COLO668 (cell line): ENCODE results near the gene SLIT3.
"Not testable (repeated sequence)": the region's sequence is repeated elsewhere in the genome, so short reads cannot be mapped to it uniquely, and the experiment has no call there.

Experiments
- DNase-seq: peaks from one replicate; lab custom pipeline; 2025; ENCODE audit not compliant: unreplicated experiment; lab: John Stamatoyannopoulos, UW

Gene SLIT3

DNA sequence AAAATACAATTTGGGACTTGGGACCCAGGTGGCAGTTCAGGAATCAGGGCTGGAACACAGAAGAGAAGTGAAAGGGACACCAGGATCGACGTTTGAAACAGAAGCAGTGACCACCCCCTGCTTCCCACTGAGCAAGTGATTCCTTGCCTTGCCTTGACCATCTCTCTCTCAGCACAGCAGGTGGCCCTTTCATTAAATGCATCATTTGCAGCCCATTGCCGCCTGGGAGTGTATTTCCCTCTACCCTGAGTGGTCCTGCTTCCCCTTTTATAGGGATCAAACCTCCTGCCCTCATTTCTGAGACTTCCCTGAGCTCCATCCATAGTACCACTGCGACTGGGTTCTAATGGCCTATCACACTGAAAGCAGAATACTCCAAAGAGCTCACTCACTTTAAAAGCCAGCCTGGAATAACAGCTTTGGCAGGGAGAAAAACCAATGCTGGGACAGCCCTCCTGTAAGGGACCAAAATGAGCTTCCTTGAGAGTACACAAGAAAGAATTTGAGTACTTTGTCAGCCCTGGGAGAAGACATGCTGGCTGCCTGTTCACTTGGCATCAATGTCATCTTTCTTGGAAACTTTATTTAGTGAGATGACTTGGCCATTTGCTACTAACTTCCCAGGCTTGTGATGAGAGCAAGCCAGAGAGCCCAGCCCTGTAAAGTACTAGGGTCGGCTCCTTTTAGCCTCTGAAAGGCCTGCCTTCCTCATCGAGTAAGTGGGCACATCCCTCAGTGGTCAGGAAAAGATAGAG is 149.7 kb downstream of the SLIT3 start:
- no peak for DNase-seq

DNA sequence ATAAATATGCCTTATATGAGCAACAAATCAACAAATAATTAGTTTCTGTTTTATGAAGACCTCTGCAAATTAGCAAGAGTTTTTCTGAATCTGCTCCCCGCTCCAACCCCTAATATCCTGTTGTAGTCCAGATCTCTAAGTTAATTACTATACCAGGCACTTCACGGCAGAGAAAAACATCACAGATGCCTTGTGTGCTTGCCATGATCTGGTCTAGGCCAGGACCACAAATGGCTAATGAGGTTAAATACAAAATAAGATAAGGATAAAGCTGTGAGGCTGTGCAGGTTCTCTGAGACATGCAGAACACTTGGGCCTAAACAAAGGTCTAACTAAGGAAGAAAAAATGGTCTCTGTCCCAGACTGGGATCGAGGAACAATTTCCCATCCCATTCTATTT is 150.8 kb downstream of the SLIT3 start:
- DNase-seq, result no peak

DNA sequence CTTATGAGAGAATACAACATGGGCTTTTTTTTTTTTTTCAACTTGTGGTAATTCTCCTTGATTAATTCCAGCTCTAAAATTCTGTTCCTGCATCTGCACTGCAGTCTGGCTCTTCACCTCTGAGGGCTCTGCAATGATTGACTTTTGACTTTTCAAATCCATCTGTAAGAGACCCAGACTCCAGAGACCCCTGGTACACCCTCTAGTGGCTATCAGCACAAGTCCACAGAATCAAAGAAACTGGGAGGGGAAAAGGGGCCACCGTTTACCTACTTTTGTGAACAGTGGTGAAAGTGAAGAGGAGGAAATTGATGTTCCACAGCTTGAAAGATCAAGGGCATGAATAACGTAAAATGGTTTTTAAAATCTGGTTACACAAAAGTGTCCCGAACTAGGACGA is 151.6 kb downstream of the SLIT3 start:
- no peak for DNase-seq

DNA sequence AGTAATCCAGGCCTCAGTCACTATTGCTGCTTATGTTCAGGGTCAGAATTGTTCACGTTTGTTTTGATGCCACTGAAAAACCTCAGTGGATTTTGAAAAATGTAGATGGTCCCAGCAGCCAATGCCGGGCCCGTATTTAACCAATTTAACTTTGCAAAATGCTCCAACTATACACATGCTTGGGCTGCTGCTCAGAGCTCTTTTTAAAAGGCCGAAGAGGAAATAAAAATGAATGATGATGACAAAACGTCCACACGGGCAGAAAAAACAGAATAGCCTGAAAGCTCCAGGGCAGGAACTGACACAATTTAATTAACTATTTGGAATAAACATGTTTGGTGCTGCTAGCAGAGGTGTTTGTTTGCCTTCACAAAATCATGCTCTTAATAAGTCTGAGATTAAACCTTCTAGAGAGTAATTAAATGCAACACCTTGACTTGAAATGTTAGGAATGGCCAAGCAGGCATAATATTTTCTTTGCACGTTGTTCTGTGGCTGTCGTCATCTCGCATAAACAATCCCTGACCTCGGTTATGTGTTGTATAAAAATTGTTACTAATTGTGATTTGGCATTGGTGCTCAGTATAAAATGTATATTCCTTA is 152.7 kb downstream of the SLIT3 start:
- DNase-seq, result no peak

DNA sequence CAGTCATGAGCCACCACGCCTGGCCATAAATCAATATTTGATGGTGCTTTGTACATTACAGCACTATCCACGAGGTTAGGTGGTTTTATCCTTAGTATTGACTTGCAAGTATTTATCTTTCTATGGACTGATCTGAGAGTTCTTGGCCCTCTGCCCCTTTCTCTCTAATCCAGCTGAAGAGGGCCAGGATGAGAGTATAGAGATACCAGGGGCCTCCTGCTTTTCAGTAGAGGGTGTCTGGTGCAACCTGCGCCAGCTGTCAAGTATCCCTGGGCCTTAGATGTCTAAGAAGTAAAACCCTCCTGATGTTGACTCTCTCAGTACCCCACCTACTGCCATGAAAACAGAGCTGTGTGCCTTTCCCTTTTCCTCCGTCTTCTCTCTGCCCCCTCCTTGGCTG is 153.4 kb downstream of the SLIT3 start:
- no peak for DNase-seq

DNA sequence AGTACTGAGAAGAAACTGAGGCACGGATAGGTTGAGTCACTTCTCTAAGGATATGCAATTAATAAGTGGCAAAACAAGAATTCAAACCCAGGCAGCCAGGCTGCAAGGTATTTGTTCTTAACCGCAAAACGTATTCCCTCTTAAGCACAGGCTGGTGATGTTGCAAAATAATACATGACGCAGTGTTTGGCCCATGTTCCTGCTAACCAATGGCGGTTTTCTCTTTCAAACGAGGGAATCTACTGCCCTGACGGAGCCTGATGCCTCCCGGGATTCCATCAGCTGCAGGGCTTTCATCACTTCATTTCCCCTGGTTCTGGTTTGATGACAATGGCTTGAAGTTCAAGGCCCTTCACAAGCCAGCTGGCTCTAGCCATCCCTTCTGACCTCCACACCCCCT is 154.8 kb downstream of the SLIT3 start:
- no peak for DNase-seq

DNA sequence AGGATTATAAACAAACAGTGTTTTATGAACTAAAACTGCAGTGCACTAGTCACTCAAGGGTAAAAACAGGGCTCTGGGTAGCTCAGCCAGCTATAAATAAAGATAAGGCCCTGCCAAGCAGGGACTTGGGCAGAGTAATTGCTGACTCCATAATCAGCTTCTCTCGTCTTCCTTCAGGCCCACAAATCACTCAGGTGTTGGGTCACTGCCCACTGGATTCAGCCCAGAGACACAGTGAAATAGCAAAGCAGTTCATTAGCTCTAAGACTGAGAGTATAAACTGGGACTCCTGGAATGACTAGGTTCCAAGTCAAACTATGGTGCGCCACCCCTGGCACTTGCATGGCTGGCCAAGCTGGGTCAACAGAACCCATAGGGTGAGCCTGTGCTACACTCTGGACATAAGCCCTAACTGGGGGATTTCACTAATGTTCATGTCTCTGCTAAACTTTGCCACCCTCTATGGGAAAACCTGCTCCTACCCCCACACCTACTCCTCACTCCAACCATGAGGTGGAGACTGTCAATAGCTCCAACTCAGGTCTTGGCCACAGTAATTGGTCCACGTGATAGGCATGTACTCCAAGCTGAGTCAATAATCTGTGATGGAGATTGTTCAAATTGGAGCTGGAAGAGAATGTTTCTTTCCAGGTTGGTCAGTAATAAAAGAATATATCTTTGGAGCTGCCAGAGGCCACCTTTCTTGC is 158.5 kb downstream of the SLIT3 start:
- DNase-seq, result no peak

DNA sequence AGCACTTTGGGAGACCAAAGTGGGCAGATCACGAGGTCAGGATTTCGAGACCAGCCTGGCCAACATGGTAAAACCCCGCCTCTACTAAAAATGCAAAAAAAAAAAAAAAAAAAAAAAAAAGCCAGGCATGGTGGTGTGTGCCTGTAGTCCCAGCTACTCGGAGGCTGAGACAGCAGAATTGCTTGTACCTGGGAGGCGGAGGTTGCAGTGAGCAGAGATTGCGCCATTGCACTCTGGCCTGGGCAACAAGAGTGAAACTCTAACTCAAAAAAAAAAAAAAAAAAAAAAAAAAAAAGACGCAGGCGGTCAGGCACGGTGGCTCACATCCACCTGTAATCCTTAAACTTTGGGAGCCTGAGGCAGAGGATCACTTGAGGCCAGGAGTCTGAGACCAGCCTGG is 160.7 kb downstream of the SLIT3 start:
- DNase-seq, result not testable (repeated sequence)

DNA sequence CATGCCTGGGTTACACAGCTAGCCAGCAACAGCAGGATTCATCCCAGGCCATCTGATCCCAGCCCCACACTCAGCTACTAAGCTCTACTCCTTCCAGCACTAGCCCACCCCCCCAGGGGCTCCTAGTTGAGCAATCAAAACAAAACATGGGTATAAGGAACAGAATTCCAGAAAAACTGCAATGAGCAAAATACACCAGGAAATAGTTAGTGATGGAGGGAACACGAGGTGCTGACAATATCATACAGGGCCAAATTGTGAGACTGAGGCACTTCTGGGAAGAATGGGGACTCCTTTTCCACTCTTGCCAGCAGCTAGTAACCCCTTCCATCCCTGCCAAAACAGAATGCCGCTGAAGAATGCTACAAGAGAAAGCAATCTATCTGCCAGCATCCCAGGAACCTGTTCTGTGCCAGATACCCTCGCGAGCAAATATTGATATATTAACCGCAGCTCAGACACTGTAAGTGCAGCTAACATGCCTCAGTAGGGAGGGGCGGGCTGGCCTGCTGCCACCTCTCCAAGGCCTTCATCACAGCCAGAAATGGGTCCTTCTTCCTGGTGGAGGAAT is 161.4 kb downstream of the SLIT3 start:
- no peak for DNase-seq

DNA sequence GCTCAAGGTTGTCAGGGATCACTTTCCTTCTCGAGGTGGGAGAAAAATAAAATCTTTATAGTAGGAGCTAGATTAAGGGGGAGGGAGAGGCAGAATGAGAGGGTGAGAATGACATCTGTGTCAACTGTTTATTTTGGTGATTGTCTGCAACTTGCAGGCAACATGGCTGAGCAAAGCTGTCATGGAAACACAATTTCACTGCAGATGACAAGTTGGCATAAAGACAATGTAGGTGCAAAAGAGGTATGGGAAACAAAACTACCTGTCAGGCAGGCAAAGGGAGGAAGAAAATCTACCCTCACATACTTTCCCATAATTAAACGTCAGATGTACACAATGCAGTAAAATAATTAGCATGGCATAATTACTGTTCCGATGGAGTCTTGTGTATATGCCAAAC is 167.4 kb downstream of the SLIT3 start:
- DNase-seq, result no peak

DNA sequence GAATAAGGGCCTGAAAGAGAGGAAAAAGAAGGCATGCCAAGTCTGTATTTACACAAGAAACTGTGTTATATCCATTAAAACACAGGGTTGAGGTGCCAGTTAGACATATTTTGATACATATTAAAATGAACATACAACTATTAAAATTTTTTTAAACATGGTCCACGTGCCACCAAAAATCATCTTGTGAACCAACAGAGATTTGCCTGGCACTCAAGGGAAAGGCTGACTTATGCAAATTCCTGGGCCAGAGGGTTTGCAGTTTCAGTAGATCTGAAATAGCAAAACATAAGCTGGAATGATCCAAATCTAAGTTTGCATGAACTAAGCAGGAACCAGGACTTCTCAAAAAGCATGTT is 168.7 kb downstream of the SLIT3 start:
- no peak for DNase-seq

DNA sequence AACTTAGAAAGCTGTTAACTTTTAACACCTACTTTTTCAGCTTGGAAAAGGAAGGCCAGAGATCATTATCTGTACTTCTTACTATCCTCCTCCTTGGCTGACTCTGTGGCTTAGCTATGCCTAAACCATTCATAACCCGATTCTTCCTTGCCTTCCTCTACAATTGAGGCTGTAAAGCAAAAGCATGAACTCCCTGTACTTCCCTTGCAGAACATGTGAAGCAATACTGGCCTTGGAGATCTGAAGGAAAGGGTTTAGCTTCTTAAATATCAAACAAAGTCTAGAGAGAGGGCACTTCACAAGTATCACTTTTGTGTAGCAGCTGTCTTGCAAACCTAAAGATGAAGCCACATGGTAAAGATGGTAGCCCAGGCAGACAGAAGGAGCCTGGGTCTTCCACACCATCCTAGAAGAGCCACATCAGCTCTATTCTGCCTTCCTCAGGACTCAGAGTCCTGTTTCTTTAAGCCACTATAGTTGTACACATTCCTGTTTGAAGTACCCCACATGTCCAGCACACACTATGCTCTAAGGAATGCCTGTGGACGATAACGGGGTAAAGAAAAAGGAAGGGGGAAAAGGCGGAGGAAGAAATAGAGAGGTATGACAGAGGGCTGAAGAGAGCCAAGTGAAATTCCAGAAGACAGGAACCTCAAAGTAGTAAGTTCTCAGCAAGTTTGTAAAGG is 169.2 kb downstream of the SLIT3 start:
- DNase-seq, result no peak

DNA sequence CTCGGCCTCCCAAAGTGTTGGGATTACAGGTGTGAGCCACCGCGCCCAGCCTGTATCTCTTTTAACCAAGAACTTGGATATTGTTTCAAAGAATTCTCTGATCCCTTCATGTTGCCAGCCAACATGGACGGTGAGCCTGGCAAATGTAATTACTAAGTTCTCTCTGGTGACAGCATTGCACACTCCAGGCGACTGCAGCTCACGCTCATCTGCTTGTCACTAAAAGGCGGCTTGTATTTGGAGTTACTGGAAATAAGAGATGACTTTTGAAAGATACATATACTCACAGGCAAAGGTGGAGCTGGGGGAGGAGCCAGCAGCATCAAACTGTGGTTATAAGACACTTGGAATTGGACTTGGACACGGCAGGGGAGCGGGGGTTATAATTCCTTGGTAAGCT is 172.3 kb downstream of the SLIT3 start:
- DNase-seq, result no peak

DNA sequence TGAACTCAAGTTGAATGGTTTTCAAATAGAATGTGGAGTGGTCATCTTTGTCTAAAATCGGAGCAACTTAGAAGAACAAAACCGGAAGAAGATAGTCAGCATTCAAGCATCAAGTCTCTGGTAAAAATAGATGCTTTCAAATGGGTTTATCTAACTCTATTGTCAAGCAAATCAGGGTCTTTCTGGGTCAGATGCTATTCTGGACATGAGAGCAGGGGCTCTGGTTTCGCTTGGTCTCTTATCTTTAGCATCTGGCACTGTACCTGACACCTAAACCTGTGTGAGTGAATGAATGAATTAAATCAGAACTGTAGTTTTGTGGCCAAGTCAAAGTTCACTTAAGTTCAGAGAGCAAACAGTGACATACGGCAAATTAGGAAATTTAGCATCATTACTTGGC is 173.5 kb downstream of the SLIT3 start:
- DNase-seq, result no peak

DNA sequence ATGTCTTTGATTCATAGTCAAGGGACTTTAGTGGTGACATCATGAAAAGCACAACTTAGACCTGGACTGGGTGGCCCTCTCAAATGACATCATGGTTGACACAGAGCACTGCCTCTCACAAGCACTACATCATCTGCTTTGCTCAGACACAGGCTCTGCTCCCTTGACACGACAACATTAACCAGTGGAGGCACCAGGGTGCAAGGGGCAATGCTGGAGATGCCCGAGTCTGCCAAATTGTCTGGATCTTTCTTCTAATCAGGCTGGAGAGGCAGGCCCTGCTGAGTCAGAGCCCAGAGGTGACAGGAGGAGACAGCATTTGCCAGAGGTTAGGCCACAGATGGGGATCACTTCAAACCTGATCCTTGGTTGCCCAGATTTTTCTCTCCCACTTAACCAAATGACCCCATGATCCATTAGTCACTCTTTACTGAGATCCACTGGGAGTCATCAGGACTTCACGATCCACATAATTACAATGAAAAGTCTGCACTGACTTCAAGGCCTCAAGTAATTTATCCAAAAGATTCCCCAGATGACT is 174.4 kb downstream of the SLIT3 start:
- no peak for DNase-seq

DNA sequence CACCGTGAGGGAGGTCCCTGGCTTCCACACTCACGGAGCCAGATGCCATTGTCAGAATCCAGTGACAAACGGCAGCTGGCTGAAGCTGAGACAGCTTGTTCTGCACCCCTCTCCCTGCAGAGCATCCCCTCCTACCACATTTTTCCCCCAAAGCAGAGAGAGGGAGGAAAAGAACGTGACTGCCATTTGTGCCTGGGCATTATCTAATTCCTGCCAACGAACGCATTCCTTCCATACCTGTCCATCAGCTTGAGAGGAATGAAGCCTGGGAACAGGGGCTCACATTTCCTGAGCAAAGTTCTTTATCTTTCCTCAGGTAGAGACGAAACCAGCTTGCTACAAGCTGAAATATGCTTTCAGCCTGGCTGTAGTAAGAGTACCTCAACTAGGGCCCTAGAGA is 175.4 kb downstream of the SLIT3 start:
- DNase-seq, result no peak

DNA sequence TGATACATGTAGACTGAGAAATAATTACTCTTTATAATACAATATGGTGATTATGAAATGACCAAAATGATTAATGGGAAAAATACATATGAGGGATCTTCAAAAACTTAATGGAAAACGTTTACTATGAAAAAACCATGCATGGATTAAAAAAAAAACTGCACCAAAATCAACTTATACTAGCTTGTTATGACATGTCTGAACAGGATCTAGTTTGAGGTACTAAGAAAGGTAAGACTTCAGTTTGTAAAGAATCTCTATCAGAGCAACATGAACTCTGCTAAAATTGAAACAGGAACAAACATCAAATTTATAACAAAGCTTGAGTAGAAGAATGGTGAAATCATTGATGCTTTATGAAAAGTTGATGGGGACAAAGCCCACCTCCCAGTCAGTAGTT is 178.0 kb downstream of the SLIT3 start:
- DNase-seq, result no peak

DNA sequence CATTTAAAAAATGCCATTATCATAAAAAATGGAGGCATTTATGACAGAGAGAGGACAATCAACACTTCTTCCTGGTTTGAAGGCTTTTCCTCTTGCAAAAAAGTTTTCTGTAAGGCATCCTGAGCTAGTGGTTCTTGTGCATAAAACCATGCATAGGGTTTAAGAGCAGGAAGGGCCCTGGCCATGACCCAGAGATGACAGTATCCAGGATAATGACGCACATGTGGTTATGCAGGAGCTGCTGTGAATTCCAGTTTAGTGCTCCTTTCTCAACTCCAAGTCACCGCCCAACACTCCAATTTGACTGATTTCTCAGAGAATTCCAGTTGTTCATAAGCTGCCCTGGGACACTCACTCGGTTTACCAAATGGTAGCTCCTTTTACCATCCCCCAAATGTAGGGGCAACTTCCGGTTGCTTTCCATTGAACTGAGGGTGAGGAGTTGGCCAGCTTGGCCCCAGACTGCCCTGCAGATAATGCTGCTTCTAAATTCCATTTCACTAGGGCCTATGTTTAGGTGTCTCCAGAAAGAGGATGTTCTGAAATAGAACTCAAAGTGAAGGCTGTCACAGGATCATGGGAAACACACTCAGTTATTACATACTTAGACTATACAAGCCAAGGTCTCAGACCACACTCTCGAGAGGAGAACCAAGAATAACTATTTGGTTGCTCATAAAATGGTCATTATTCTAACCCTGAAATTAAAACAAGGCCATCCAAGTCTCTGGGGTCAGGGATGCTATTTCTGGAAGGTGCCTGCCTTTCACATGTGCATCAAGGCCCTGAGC is 179.1 kb downstream of the SLIT3 start:
- no peak for DNase-seq

DNA sequence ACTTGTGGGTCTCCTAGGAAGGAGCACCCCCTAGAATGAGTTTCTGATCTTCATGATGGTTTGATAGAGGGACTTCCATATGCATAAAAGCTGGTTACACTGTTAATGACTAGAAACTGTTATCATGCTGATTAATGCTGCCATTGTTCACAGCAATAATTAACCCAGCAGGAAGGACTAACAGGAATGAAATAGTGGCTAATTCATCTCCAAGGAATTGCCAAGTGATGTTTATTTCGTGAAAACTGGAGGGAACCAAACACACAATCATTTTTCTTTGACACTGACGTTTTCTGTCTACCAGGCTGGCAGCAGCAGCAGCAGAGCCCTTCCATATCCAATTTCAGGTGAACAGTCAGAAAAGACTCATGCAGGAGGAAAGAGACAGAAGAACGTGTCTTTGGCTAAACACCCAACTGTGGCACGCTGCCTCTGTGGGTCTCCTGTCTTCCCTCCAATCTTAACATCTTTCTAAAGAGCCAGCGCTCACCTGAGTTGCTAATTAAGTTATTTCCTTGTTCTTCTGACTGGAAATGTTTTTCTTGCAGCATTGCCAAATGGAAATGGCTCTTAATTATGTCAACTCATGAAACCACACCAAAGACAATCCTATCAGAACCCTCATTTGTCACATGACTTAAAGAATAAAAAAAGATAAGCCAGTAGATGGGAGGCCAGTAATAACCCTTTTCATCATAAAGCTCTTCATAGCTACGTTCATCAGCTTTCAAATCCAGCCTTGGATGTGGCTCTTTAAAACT is 181.5 kb downstream of the SLIT3 start:
- DNase-seq, result no peak

DNA sequence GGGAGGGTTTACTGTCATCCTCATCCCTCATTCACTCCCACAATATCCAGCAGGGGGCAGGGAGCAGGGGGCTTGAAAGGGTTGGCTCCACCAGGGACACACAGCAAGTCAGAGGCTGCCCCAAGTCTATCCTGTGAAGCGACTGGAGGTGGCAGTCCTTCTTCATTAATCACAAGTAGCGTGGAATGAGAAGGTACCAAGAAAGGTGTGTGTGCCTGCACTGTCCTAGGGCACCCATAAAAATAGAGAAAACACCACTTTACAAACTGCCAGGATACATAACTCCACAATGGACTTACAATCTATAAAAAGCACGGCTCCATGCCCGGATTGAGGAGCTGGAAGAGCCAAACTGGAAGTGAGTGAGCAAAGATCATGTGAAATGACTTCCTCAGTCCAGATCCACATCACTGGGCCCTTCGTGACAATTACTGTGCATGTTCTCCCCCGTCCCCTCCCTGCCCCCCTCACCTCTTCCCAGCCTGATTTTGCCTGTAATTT is 183.9 kb downstream of the SLIT3 start:
- no peak for DNase-seq
